HG03097 (cell line): ENCODE data around the gene PEPD.
"Not testable (repeated sequence)": the region's sequence is repeated elsewhere in the genome, so short reads cannot be mapped to it uniquely, and the experiment has no call there.

ENCODE experiments used
- ATAC-seq: cut with Tn5 transposase; IDR thresholded peaks from one replicate; pipeline ENCODE4 v1.9.1; 2021; ENCODE audit not compliant: unreplicated experiment, low FRiP score

The PEPD gene

DNA sequence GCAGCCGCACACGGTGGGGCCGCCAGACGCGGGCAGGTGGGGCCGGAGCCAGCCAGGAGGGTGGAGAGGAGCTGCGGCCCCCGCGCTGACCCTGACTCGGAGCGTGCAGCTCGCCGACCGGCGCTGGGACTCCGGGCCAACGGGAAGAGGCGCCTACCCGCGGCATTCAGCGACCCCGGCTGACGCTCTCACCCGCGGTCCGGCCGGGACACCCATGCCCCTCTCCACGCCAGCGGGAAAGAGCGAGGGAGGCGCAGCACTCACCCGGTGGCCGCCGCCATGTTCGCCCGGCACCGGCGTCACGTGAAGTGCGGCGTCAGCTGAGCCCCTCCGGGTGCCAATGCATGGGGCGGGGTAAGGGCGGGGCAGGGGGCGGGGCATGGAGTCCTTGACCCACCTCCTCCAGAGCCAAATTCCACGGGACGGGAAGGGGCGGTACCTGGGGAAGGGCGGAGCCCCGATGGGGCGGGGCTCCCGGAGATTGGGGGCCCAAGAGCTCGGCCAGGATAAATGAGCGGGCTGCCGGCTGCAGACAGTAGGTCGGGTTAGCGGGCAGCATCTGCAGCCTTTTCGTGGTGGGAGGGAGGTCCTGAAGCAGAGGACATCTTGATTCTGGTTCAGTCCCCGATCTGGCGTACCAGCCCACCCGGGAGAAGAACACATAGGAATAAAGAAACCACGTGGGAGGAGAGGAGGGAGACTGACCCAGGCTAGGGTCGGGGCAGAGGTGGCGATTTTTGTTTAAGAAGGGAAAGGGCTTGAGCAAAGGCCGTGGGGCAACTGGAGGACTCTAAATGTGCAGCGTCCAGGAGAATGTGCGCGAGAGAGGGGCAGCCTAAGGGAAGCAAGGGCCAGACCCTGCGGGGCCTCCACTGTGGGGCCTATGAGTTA is at the start of gene PEPD:
Gene PEPD (minus strand): TSS at position 312 of the 891 bp plus-strand sequence. CDS start 31 bp downstream, at position 281.
- ATAC-seq = peak; percentile 87

- ATAC-seq = no peak
Measured at GRCh38 chr19:33569821-33570220, 48.2 kb upstream of the PEPD start.

- no peak for ATAC-seq
Measured at GRCh38 chr19:33568706-33569105, 47.1 kb upstream of the PEPD start.

DNA sequence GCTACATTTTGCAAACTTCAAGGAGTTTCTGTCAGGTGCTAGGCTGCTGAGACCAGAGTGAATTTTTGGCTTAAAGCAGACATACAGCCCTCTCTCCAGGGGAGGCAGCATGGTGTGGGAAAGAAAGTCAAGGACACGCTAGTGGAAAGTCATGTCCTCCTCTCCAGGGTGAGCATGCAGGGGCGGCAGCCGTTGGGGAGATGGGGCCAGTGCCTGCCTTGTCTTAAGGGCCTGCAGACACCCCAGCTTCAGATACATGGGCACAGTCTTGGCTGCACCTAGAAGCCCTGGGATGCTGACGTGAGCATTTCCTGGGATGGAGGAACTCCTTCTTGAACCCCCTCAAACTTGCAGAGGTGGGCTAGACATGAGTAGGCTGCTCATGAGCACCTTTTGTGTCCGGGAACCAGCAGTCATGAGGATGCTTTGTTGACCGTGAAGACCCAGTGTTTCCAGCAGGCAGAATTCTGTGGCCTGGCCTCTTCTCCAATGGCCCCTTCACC is 43.3 kb upstream of the PEPD start:
- ATAC-seq = no peak

- no peak for ATAC-seq
Measured at GRCh38 chr19:33562636-33563035, 41.0 kb upstream of the PEPD start.

DNA sequence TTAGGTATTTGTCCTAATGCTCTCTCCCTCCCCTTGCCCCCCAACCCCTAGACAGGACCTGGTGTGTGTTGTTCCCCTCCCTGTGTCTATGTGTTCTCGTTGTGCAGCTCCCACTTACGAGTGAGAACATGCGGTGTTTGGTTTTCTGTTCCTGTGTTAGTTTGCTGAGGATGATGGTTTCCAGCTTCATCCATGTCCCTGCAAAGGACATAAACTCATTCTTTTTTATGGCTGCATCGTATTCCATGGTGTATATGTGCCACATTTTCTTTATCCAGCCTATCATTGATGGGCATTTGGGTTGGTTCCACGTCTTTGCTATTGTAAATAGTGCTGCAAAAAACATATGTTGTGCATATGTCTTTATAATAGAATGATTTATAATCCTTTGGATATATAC is 40.1 kb upstream of the PEPD start:
- not testable (repeated sequence) for ATAC-seq

GRCh38 chr19:33561261-33561660 is 39.7 kb upstream of the PEPD start:
- no peak for ATAC-seq

GRCh38 chr19:33559996-33560395 is 38.4 kb upstream of the PEPD start:
- no peak for ATAC-seq

DNA sequence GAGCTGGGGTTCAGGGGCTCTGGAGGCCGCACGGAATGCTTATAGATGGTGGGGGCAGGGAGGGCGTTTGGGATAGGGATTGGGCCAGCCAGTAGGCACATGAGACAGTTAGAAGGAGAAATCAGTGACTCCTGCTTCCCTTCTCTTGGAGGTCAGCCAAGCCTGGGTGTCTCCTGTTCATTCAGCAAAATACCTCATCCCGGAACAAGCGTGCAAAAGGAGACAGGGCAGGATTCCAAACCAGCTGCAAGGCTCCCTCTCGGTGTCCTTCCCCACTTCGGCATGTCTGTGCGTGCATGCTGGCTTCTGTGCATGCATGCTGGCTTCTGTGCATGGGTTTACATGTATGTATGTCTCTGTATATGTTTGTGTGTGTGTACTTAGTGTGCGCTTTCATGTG is 37.3 kb upstream of the PEPD start:
- ATAC-seq = no peak

DNA sequence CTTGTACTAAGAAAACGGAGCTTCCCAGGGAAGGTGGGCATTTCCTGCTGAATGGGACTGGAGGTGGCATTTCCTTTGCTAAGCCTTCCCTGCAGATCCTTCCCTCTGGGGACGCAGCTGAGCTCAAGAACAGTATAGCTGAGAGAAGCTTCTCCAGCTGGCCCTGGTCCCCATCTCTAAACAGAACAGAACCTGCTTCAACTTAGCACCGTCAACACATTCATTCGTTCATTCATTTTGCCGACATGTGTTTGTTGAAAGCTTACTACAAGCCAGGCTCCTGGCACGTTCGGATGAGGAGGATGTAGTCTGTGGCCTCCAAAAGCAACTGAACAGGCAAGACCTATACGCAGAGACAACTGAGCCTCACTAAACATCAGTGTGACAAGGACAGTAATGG is 36.6 kb upstream of the PEPD start:
- no peak for ATAC-seq

DNA sequence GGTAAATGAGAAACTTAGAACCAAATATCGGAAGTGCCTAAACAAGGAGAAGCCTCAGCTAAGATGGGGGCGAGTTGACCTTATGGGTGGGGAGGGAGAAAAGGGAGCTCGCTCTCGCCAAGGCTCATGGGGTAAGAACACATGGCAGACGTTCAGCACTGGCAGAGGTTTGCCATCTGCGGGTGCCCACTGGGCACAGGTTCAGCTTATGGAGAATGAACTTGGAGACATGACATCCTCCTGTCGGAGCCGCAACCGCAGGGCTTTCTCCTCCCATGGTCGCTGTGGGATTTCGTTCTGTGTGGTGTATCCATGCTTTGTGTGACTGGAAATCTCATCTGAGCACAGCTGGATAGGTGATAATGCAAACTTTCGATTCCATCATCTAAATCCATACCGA is 36.1 kb upstream of the PEPD start:
- ATAC-seq = no peak

DNA sequence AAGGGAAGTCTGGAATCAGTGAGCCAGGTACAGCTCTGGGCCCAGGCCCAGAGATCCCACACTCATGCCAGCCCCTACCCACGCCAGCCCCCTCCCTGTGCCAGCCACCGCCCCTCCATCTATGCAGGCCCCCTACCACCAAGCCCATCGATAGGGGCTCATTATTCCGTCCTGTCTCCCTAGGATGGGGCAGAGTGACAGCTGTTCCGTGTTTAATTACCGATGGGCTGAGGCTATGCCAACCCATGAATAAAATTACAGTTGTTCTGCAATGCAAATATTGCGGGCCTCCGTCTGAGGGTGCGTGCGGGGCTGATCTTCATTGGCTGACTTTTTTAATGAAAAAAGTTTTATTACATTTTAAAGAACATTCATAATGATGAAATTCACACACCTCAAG is 35.6 kb upstream of the PEPD start:
- ATAC-seq = no peak

DNA sequence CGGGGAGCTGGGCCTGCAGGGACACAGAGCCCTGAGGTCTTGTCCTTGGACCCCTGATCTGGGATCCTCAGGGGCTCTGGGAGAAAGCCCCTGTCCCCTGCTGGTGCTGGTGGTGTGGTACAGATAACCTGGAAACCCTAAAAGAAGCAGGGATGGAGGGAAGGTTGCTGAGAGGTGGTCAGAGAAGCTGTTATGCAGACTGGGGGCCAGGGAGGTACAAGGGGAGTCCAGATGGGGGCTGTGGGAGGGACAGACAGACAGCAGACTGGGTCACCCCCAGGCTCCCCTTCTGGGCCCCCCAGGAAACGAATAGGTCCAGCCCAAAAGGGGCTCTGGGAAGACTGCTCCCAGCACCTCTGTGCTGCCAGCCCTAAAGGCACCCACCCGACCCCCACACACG is 34.7 kb upstream of the PEPD start:
- ATAC-seq = no peak

DNA sequence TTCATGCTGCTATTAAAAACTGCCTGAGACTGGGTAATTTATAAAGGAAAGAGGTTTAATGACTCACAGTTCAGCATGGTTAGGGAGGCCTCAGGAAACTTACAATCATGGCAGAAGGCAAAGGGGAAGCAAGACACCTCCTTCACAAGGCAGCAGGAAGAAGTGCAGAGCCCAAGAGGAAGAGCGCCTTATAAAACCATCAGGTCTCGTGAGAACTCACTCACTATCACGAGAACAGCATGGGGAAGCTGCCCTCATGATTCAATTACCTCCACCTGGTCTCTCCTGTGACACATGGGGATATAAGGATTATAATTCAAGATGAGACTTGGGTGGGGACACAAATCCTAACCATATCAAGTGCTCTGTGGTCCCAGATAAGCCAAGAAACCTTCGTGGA is 34.1 kb upstream of the PEPD start:
- not testable (repeated sequence) for ATAC-seq

- no peak for ATAC-seq
Measured at GRCh38 chr19:33554821-33555220, 33.2 kb upstream of the PEPD start.

GRCh38 chr19:33554391-33554790 is 32.8 kb upstream of the PEPD start:
- no peak for ATAC-seq

GRCh38 chr19:33553530-33554310 is 32.1 kb upstream of the PEPD start:
- ATAC-seq = no peak

DNA sequence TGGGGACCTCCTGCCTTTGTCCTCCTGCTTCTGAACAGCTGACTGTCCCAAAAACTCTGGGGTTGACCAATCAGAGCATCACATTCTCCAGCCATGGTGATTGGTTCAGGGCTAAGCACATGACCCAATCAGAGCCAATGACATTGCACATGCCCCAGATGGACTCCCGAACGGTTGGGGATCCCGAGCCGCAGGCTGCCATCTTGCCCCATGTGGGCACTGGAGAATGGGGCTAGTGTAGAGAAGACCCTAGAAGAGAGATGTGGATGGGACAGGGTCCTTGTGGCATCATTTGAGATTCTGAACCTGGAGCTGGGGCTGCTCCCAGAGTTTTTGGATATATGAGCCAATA is 31.3 kb upstream of the PEPD start:
- ATAC-seq = no peak

- ATAC-seq = no peak
Measured at GRCh38 chr19:33552191-33552927, 30.8 kb upstream of the PEPD start.

DNA sequence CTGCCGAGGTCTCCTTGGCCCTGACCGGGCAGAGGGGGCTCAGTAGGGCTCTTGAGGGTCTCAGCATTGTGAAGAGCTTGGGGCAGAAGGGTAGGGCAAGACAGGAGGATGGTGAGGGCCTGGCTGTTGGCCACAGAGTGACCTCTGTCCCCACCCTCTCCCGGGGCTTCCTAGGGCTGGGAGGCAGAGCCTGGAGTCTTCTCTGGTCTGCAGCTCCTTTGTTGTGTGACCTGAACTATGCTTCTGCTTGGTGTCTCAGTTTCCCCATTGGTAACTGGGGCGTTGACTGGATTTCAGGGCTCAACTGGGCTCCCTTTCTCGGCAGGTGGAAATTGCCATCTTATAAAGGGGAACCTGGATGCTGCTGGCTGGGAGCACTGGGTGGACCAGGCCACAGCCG is 30.1 kb upstream of the PEPD start:
- no peak for ATAC-seq

DNA sequence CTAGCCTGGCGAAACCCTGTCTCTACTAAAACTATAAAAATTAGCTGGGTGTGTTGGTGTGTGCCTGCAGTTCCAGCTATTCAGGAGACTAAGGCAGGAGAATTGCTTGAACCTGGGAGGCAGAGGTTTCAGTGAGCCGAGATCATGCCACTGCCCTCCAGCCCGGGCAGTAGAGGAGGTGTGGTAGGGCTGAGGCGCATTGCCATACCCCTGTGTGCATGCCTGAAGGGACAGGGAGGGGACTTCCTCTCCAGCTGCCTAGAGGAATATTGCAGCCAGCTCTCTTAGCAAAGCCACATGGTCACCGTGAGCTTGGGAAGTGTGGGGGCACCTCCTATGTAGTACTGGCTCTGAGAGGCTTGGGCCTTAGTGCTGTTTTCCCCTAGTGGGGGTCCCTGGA is 29.2 kb upstream of the PEPD start:
- no peak for ATAC-seq
